B cell (primary cell): ENCODE measurements around the gene ANKRD9. TPM values are rescaled to one million over a fixed set of nuclear protein-coding genes. Genes with fewer than 3 reads are reported as not detected.

ENCODE experiments used
- ATAC-seq: fragments of 200-7000 bp; cut with Tn5 transposase; one replicate; pipeline ENCODE4 v1.10.0; 2021; ENCODE audit warnings: low read depth, mild to moderate bottlenecking, moderate number of reproducible peaks, moderate library complexity
- CTCF ChIA-PET: fragments of 350-600 bp; sonication (Branson Sonifier 250); formaldehyde crosslinking; loops from one replicate; lab custom pipeline; 2021; ENCODE audit warnings: antibody characterized with exemption, inconsistent platforms; lab: Charles Lee
- POLR2A ChIA-PET: fragments of 350-600 bp; sonication (Branson Sonifier 250); formaldehyde crosslinking; loops from one replicate; lab custom pipeline; 2021; ENCODE audit warnings: antibody characterized with exemption; lab: Charles Lee
- DNase-seq: peaks from one replicate; pipeline ENCODE4 v3.0.0; 2013
- H2AFZ ChIP-seq: 2 replicates; pipeline ENCODE4 v1.6.1; 2012; ENCODE audit warnings: mild to moderate bottlenecking, low read depth, low read length; ENCODE audit not compliant: insufficient read depth, poor library complexity, severe bottlenecking
- H3K27ac ChIP-seq, 2 donors: 1 replicate in 1 of 2; 2 replicates in 1 of 2; pipeline ENCODE4 v1.5.1; 2012 to 2013; ENCODE audit warnings: low read length in 2 of 2, mild to moderate bottlenecking in 2 of 2, moderate library complexity in 1 of 2
- H3K27me3 ChIP-seq, 4 experiments: fragments of 200-600 bp in 1 of 4; sonication (generic) in 1 of 4; replicated peaks in 1 of 4; 1 replicate in 2 of 4; 2 replicates in 2 of 4; pipeline versions ENCODE4 v1.6.1 to v1.7.0; 2013 to 2016; ENCODE audit warnings: low read length in 3 of 4, mild to moderate bottlenecking in 2 of 4, mixed read lengths in 1 of 4, moderate library complexity in 1 of 4; ENCODE audit not compliant: insufficient read depth in 4 of 4, control insufficient read depth in 3 of 4; ENCODE audit errors: control extremely low read depth in 1 of 4
- H3K36me3 ChIP-seq, 2 experiments: replicated peaks in 1 of 2; 1 replicate in 1 of 2; 2 replicates in 1 of 2; pipeline versions ENCODE4 v1.6.1 to v1.7.1; 2013; ENCODE audit warnings: low read length in 1 of 2; ENCODE audit not compliant: insufficient read depth in 2 of 2, control insufficient read depth in 1 of 2; ENCODE audit errors: control extremely low read depth in 1 of 2, extremely low read depth in 1 of 2
- H3K4me1 ChIP-seq, 2 donors: fragments of 200-600 bp in 1 of 2; sonication (generic) in 1 of 2; 1 replicate in 1 of 2; 2 replicates in 1 of 2; pipeline versions ENCODE4 v1.5.1 to v1.6.1; 2013 to 2017; ENCODE audit warnings: low read length in 2 of 2; ENCODE audit not compliant: control insufficient read depth in 2 of 2, insufficient read depth in 2 of 2
- H3K4me2 ChIP-seq: replicated peaks from 2 replicates; pipeline ENCODE3; 2012; ENCODE audit warnings: mild to moderate bottlenecking, low read depth, low read length; ENCODE audit not compliant: poor library complexity, severe bottlenecking
- H3K4me3 ChIP-seq, 5 experiments: fragments of 200-600 bp in 1 of 5; sonication (generic) in 1 of 5; 1 replicate in 3 of 5; 2 replicates in 2 of 5; pipeline versions ENCODE4 v1.5.1 to v1.7.0; 2011 to 2016; ENCODE audit warnings: low read length in 4 of 5, mild to moderate bottlenecking in 4 of 5, low read depth in 2 of 5, control low read depth in 1 of 5, moderate library complexity in 1 of 5; ENCODE audit not compliant: insufficient read depth in 1 of 5; ENCODE audit errors: control extremely low read depth in 1 of 5, extremely low read depth in 1 of 5
- H3K79me2 ChIP-seq: fragments of 200-600 bp; sonication (generic); one replicate; pipeline ENCODE4 v1.6.0; 2016; ENCODE audit warnings: low read length; ENCODE audit not compliant: control insufficient read depth, insufficient read depth
- H3K9ac ChIP-seq: fragments of 200-600 bp; sonication (generic); 2 replicates; pipeline ENCODE4 v1.6.1; 2017; ENCODE audit warnings: mild to moderate bottlenecking, low read length, moderate library complexity
- H3K9me3 ChIP-seq, 3 donors: one replicate each; pipeline versions ENCODE4 v1.6.1 to v1.7.1; 2013; ENCODE audit warnings: low read length in 2 of 3; ENCODE audit not compliant: control insufficient read depth in 2 of 3, insufficient read depth in 1 of 3; ENCODE audit errors: control extremely low read depth in 1 of 3
- H4K20me1 ChIP-seq: 2 replicates; pipeline ENCODE4 v1.6.0; 2012; ENCODE audit warnings: mild to moderate bottlenecking, low read length; ENCODE audit not compliant: insufficient read depth, control insufficient read depth, poor library complexity, severe bottlenecking
- H3K27ac Mint-ChIP-seq: one replicate; pipeline ENCODE4 v1.8.0; 2021; ENCODE audit warnings: mixed read lengths
- H3K27me3 Mint-ChIP-seq: one replicate; pipeline ENCODE4 v1.8.0; 2021; ENCODE audit warnings: mixed read lengths
- H3K4me1 Mint-ChIP-seq: one replicate; pipeline ENCODE4 v1.8.0; 2021; ENCODE audit warnings: mixed read lengths
- H3K4me3 Mint-ChIP-seq: one replicate; pipeline ENCODE4 v1.8.0; 2021; ENCODE audit warnings: mixed read lengths
- H3K9me3 Mint-ChIP-seq: one replicate; pipeline ENCODE4 v1.8.0; 2022; ENCODE audit warnings: mixed read lengths; ENCODE audit not compliant: insufficient read depth
- EZH2 ChIP-seq: IDR thresholded peaks from 2 replicates; pipeline ENCODE4 v1.6.1; 2012; ENCODE audit warnings: borderline replicate concordance, low read depth, mild to moderate bottlenecking, moderate library complexity, low read length; ENCODE audit not compliant: insufficient read depth, poor library complexity, severe bottlenecking
- WGBS: methylation state at CpG from one replicate; pipeline ENCODE4 v1.1.5; 2013; ENCODE audit warnings: missing lambda C conversion rate; ENCODE audit not compliant: insufficient coverage; 5-methylcytosine and 5-hydroxymethylcytosine counted together
- intact Hi-C: fragments of 100-400 bp; cut with micrococcal nuclease; formaldehyde crosslinking; loops from one replicate; pipeline ENCODE4 v1.10.0; 2022
- polyA plus RNA-seq: library from polyadenylated mRNA; depleted of rRNA; stranded (reverse); fragments of >200 nt; gene quantifications from 2 replicates; pipeline ENCODE4 v1.2.3, GENCODE V29; 2012
- total RNA-seq, 2 donors: library from RNA; stranded (reverse); fragments of 120-200 nt in 1 of 2; gene quantifications; 1 replicate in 1 of 2; 2 replicates in 1 of 2; pipeline versions ENCODE4 v1.2.3 to v1.2.4, GENCODE V29; 2013 to 2022
- TF ChIP-seq, protein P1 (sequence below): fragments of 200-600 bp; IDR thresholded peaks from one replicate; pipeline ENCODE4 v1.8.0; 2022; ENCODE audit warnings: antibody characterized with exemption, mild to moderate bottlenecking

Gene ANKRD9
- total and polyA plus RNA-seq, 2 donors (not counting 1 experiment from before 2014, with no cell fraction given) = 1.4 to 1.5 TPM

DNA sequence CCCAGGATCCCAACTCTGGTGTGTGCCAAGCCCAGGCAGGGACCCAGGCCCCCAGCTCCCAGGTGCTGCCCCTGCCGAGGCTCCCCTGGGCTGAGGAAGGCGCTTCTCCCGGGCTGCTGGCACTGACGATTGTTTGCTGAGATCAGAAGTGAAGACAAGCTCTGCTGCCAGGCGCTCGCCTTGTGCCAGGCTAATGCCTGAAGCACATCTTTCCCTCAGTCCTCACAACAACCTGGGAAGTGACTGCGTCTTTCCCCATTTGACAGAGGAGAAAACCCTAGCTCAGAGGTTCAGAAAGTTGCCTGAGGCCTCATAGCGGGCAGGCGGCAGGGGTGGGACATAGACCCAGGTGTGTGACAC, 36.8 kb downstream of the ANKRD9 start:
- Histone ChIP-seq H3K9me3 (peaks cover 0 to under 1% (median 0%) of the 10 kb centered on the region in 3 donors), H4K20me1 (no peaks in the 10 kb centered on the region), H3K4me1 (no peaks in the 10 kb centered on the region), H3K27ac (no peak overlapping the region), H3K36me3 (no peaks in the 10 kb centered on the region), H3K4me3 (no peak overlapping the region), H2AFZ (no peak overlapping the region), H3K4me2 (no peak overlapping the region), H3K79me2 (no peaks in the 10 kb centered on the region), H3K27me3 (no peaks in the 10 kb centered on the region), H3K9ac (no peak overlapping the region)
- ATAC-seq (no peak), DNase-seq (no peak)
- intact Hi-C loops = no loop called here
- Mint-ChIP-seq H3K9me3 (no peaks in the 10 kb centered on the region), H3K4me3 (no peak overlapping the region), H3K27me3 (no peaks in the 10 kb centered on the region), H3K4me1 (no peaks in the 10 kb centered on the region), H3K27ac (no peak overlapping the region)
- POLR2A ChIA-PET = no interaction called here
- TF ChIP-seq EZH2 = no peak
- TF ChIP-seq, protein P1, sequence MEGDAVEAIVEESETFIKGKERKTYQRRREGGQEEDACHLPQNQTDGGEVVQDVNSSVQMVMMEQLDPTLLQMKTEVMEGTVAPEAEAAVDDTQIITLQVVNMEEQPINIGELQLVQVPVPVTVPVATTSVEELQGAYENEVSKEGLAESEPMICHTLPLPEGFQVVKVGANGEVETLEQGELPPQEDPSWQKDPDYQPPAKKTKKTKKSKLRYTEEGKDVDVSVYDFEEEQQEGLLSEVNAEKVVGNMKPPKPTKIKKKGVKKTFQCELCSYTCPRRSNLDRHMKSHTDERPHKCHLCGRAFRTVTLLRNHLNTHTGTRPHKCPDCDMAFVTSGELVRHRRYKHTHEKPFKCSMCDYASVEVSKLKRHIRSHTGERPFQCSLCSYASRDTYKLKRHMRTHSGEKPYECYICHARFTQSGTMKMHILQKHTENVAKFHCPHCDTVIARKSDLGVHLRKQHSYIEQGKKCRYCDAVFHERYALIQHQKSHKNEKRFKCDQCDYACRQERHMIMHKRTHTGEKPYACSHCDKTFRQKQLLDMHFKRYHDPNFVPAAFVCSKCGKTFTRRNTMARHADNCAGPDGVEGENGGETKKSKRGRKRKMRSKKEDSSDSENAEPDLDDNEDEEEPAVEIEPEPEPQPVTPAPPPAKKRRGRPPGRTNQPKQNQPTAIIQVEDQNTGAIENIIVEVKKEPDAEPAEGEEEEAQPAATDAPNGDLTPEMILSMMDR = no peak
- CTCF ChIA-PET = no interaction called here
- 97% methylated on average over 9 of the region's 9 CpGs for WGBS

DNA sequence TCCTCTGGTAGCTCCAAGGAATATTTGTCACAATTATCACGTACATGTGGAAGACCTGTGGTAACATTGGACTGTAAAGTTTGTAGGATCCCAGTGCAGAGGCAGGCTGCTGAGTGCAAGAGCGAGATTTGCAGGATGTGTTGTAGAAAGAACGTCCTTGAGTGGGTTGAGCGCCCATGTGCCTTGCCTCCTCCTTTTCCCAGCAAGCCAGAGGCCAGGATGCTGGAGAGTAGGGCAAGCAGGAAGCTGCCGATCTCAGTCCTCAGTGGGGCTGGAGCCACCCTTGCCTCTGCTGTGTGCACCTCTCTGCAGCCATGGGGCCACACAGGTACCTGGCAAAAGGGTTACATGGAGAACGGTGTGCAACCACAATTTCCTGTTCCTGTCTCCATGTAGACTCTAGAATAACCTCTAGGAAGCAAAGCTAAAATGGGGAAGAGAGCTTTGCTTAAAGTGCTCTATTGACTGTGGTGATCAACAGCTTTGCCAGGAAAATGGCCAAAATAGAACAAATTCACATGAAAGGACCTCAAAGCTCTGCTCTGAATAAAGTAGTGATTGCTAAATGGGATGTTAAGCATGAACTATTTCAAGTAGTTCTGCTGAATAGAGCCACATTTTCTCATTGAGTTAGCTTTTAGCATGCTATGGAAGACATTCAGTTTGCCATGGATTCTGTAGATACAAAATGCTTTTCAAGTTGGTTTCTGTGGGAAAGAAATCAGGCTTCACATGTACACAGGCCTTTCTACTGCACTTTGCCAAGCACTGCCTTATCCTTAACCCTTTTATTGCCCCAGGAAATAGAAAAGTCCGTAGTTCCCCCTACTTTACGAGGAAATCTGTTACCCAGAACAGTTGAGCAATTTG, 37.4 kb downstream of the ANKRD9 start:
- Histone ChIP-seq H3K27ac (no peak overlapping the region), H3K36me3 (no peaks in the 10 kb centered on the region), H4K20me1 (no peaks in the 10 kb centered on the region), H2AFZ (no peak overlapping the region), H3K4me1 (no peaks in the 10 kb centered on the region), H3K4me2 (no peak overlapping the region), H3K79me2 (no peaks in the 10 kb centered on the region), H3K9me3 (peaks cover 0 to 3% (median 0%) of the 10 kb centered on the region in 3 donors), H3K9ac (no peak overlapping the region), H3K27me3 (no peaks in the 10 kb centered on the region), H3K4me3 (no peak overlapping the region)
- intact Hi-C loops = no loop called here
- CTCF ChIA-PET = no interaction called here
- TF ChIP-seq, protein P1 = no peak
- TF ChIP-seq EZH2 = no peak
- 95% methylated on average over 7 of the region's 8 CpGs for WGBS
- ATAC-seq = no peak
- Mint-ChIP-seq H3K4me1 (no peaks in the 10 kb centered on the region), H3K27ac (no peak overlapping the region), H3K27me3 (no peaks in the 10 kb centered on the region), H3K9me3 (no peaks in the 10 kb centered on the region), H3K4me3 (no peak overlapping the region)
- DNase-seq = no peak
- POLR2A ChIA-PET = no interaction called here
